Measurements from ENCODE around the gene MAD1L1.

Gene MAD1L1

DNA sequence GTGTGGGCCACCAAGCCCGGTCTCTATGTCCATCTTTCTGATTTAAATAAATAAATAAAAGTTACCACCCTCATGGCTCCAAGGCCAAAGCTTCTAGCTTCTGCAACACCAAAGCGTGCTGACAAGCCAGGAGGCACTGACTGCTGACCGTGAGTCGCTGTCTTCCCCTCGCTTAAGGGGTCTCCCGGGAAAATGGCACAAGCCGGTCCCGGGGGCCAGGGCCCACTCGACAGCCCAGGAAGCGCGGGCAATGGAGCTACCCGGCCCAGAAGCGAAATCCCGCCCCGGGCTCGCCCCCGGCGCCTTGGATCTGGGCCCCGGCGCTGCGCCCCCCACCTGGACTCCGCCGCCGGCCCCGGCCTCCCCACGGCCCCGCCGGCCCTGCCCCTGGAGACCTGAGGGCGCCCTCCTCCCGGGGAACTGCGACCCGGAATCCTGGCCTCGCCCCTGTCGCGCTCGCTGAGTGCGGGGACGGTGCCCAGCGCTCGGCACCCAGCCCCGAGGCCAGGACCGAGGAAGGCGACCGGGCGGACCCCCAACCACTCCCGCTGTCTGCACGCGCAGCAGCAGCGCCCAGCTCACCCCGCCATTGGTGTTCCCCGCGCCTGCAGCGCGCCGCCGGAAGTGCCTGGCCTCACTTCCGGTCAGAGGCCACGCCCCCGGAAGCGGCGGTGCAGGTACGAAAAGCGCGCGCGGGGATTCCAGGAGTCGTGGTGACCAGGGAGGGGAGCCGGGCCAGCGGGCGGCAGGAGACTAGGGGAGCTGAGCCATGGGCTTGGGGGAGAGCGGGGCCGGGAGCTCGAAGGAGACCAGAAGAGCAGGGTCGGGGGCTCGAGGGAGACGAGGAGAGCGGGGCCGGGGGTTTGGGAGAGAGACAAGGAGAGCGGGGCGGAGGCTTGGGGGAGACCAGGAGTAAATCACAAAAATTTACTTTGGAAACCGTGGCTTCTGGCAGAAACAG, 9.1 kb upstream of the MAD1L1 start, which contains the start of the genes MRM2 and NUDT1 (continued):
- TF ChIP-seq, protein P1, sequence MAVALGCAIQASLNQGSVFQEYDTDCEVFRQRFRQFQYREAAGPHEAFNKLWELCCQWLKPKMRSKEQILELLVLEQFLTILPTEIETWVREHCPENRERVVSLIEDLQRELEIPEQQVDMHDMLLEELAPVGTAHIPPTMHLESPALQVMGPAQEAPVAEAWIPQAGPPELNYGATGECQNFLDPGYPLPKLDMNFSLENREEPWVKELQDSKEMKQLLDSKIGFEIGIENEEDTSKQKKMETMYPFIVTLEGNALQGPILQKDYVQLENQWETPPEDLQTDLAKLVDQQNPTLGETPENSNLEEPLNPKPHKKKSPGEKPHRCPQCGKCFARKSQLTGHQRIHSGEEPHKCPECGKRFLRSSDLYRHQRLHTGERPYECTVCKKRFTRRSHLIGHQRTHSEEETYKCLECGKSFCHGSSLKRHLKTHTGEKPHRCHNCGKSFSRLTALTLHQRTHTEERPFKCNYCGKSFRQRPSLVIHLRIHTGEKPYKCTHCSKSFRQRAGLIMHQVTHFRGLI (tag by site-specific recombination; IDR thresholded peaks at IDR 0.05), result peak; percentile 75
- TF ChIP-seq, protein P2, sequence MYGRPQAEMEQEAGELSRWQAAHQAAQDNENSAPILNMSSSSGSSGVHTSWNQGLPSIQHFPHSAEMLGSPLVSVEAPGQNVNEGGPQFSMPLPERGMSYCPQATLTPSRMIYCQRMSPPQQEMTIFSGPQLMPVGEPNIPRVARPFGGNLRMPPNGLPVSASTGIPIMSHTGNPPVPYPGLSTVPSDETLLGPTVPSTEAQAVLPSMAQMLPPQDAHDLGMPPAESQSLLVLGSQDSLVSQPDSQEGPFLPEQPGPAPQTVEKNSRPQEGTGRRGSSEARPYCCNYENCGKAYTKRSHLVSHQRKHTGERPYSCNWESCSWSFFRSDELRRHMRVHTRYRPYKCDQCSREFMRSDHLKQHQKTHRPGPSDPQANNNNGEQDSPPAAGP (tag by site-specific recombination; IDR thresholded peaks at IDR 0.05), result peak; percentile 70; the same call in 1 of the 2 replicates
- TF ChIP-seq MZF1 (tag by site-specific recombination; IDR thresholded peaks at IDR 0.05; ENCODE audit: borderline replicate concordance) (peak; percentile 60; the same call in 1 of the 2 replicates), ZIC2 (tag by site-specific recombination; IDR thresholded peaks at IDR 0.05) (peak; percentile 45)
- TF ChIP-seq, protein P3, sequence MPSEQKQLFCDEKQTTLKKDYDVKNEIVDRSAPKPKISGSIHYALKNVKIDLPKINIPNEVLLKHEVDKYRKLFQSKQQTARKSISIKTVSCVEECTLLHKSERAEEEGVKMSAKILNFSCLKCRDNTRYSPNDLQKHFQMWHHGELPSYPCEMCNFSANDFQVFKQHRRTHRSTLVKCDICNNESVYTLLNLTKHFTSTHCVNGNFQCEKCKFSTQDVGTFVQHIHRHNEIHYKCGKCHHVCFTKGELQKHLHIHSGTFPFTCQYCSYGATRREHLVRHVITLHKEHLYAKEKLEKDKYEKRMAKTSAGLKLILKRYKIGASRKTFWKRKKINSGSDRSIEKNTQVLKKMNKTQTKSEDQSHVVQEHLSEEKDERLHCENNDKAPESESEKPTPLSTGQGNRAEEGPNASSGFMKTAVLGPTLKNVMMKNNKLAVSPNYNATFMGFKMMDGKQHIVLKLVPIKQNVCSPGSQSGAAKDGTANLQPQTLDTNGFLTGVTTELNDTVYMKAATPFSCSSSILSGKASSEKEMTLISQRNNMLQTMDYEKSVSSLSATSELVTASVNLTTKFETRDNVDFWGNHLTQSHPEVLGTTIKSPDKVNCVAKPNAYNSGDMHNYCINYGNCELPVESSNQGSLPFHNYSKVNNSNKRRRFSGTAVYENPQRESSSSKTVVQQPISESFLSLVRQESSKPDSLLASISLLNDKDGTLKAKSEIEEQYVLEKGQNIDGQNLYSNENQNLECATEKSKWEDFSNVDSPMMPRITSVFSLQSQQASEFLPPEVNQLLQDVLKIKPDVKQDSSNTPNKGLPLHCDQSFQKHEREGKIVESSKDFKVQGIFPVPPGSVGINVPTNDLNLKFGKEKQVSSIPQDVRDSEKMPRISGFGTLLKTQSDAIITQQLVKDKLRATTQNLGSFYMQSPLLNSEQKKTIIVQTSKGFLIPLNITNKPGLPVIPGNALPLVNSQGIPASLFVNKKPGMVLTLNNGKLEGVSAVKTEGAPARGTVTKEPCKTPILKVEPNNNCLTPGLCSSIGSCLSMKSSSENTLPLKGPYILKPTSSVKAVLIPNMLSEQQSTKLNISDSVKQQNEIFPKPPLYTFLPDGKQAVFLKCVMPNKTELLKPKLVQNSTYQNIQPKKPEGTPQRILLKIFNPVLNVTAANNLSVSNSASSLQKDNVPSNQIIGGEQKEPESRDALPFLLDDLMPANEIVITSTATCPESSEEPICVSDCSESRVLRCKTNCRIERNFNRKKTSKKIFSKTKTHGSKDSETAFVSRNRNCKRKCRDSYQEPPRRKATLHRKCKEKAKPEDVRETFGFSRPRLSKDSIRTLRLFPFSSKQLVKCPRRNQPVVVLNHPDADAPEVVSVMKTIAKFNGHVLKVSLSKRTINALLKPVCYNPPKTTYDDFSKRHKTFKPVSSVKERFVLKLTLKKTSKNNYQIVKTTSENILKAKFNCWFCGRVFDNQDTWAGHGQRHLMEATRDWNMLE (tag by site-specific recombination; conservative IDR thresholded peaks at IDR 0.05; ENCODE audit: low read depth), result peak; percentile 34; the same call in 1 of the 2 replicates
- TF ChIP-seq, protein P4, sequence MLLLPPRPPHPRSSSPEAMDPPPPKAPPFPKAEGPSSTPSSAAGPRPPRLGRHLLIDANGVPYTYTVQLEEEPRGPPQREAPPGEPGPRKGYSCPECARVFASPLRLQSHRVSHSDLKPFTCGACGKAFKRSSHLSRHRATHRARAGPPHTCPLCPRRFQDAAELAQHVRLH (tag by site-specific recombination; IDR thresholded peaks at IDR 0.05), result peak; percentile 28; the same call in 1 of the 2 replicates

GRCh38 chr7:2239242-2239641, 6.5 kb upstream of the MAD1L1 start:
- Histone ChIP-seq H3K4me1 (ENCODE audit: control insufficient read depth, insufficient read depth, low read length) (peaks cover 8% of the 10 kb centered on the region; the same call in 1 of the 2 replicates), H3K9me3 (ENCODE audit: control insufficient read depth, insufficient read depth, low read depth, low read length) (no peaks in the 10 kb centered on the region), H3K4me3 (ENCODE audit: low read depth, low read length) (no peak overlapping the region), H3K36me3 (ENCODE audit: control insufficient read depth in 2 of 2, insufficient read depth in 1 of 2, low read length in 2 of 2) (peaks cover 50 to 52% of the 10 kb centered on the region in 2 experiments), H3K27ac (ENCODE audit: extremely low read depth, low read depth, low read length) (no peak overlapping the region)
- POLR2A ChIA-PET, result interaction anchor here (1.2 kb wide), 1 partner anchor 22 kb away, joined by 4 read pairs; no protein-coding TSS in a partner anchor
- CTCF ChIA-PET, result interaction anchor here (0.6 to 1.2 kb wide), 2 partner anchors 109 to 364 kb away, joined by 3 to 5 read pairs; no protein-coding TSS in a partner anchor
- TF ChIP-seq ZNF677 (tag by site-specific recombination; IDR thresholded peaks at IDR 0.05), result no peak
- TF ChIP-seq ZNF654 (tag by site-specific recombination; IDR thresholded peaks at IDR 0.05; ENCODE audit: low read depth), result no peak
- TF ChIP-seq, protein P5, sequence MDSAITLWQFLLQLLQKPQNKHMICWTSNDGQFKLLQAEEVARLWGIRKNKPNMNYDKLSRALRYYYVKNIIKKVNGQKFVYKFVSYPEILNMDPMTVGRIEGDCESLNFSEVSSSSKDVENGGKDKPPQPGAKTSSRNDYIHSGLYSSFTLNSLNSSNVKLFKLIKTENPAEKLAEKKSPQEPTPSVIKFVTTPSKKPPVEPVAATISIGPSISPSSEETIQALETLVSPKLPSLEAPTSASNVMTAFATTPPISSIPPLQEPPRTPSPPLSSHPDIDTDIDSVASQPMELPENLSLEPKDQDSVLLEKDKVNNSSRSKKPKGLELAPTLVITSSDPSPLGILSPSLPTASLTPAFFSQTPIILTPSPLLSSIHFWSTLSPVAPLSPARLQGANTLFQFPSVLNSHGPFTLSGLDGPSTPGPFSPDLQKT (IDR thresholded peaks at IDR 0.05; ENCODE audit: borderline replicate concordance, low read depth, low read length), result no peak
- TF ChIP-seq PBX3 (CRISPR knock-in tag; IDR thresholded peaks at IDR 0.05), result no peak
- no peak for TF ChIP-seq ZNF2 (tag by site-specific recombination; IDR thresholded peaks at IDR 0.05)
- no peak for TF ChIP-seq ZNF830 (tag by site-specific recombination; IDR thresholded peaks at IDR 0.05; ENCODE audit: low read depth)
- TF ChIP-seq, protein P3 (tag by site-specific recombination; conservative IDR thresholded peaks at IDR 0.05; ENCODE audit: low read depth), result no peak
- no peak for TF ChIP-seq HOXC10 (CRISPR knock-in tag; IDR thresholded peaks at IDR 0.05)
- TF ChIP-seq ZNF350 (tag by site-specific recombination; IDR thresholded peaks at IDR 0.05), result no peak
- no peak for TF ChIP-seq ZNF777 (tag by site-specific recombination; IDR thresholded peaks at IDR 0.05; ENCODE audit: borderline replicate concordance)
- TF ChIP-seq ZFP41 (tag by site-specific recombination; IDR thresholded peaks at IDR 0.05; ENCODE audit: borderline replicate concordance), result no peak

Data from HEK293 (cell line).